ENCODE measurements around the gene PSMB7.
"Not testable (repeated sequence)": the region's sequence is repeated elsewhere in the genome, so short reads cannot be mapped to it uniquely, and the experiment has no call there.

PSMB7 gene

GRCh38 chr9:124442826-124443225, 27.6 kb upstream of the PSMB7 start:
- no peak for DNase-seq

DNA sequence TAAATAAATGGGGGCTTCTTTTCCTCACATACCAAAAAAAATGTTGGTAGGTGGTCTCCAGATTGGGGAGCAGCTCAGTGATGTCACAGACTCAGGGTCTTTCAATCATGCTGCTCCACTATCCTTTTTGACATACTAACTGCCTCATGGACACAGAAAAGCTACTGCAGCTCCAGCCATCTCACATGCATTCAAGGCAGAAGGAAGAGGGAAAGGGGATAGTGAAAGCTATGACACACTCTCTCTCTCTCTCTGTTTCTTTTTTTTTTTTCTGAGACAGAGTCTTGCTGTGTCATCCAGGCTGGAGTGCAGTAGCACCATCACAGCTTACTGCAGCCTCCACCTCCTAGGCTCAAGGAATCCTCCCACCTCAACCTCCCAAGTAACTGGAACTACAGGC, 27.1 kb upstream of the PSMB7 start:
- DNase-seq = no peak

- no peak for DNase-seq
These were observed 26.0 kb upstream of the PSMB7 start for GRCh38 chr9:124441291-124441690.

DNA sequence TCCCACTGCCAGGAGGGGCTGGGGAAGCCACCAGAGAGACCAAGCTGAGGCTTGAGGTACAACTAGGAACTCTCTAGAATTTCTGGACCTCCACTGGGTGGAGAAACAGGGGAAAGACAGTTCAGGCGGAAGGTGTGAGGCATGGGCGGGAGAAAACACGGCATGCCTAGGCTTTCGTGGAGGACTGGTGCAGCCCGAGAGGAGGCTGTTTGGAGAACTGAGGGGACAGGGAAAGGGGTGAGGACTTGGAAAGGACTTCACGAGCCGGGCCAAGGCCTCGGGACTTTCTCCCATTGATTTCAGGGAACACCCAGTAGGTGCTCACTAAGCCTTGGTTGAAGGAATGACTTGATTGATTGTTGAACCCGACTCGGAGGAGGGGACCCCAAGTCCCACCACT, 25.5 kb upstream of the PSMB7 start:
- no peak for DNase-seq

DNA sequence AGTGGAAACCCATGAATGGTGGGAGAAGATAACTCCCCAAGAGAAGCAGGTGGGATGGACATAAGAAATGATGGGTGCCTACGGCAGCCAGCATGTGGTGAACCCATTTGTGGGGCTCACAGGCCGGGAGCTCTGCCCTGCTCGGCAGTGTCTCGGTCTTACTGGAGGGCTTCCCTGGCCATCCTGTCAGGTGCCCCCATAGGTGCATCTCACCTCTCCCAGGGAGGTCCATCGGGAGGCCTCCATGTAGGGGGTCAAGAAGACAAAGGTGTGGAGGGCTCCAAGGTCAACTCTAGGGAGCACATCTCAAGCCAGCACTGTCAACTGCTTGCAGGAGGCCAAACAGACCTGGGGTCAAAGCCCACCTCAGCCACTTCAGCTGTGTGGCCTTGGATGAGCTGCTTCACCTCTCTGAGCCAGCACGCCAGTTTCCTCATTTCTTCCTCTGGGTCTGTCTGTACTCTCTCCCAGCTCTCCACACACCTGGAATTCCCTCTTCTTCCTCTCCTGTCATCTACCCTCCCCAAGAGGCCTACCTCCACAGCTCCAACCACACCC, 24.5 kb upstream of the PSMB7 start:
- no peak for DNase-seq

DNA sequence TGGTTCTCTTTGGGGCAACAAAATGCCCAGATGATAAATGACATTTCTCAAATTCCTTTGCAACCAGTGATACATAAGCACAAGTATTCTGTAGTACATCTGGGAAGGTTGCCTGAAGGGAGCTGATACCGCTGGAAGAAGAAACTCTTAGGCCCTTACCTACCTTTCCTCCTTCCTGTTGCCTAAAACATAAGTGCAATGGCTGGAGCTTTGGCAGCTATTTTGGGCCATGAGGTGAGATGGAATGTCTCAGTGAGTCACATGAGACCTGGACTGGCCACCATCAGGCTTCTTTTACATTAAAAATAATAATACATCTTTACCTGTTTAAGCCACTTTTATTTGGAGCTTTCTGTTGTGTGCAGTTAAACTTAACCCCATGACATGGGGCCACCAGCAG, 23.8 kb upstream of the PSMB7 start:
- DNase-seq = no peak

DNA sequence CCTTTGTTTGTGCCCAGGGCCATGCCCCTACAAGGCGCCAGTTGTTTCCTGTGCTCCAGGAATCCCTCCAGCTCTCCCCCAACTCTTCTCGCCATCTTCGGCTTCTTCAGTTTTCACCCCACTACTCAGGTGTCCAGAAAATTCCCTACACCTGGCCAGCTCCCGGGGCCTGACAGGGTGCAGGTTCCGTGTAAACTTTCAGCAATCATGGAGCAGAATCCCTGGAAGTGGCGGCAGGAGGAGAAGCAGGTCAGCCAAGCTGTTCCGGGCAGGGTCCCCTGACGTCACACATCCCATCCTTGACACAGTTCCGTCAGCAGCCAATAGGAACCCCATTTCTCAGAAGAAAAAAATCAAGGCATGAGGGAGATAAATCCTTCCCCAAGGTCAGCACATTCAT, 22.8 kb upstream of the PSMB7 start:
- no peak for DNase-seq

DNA sequence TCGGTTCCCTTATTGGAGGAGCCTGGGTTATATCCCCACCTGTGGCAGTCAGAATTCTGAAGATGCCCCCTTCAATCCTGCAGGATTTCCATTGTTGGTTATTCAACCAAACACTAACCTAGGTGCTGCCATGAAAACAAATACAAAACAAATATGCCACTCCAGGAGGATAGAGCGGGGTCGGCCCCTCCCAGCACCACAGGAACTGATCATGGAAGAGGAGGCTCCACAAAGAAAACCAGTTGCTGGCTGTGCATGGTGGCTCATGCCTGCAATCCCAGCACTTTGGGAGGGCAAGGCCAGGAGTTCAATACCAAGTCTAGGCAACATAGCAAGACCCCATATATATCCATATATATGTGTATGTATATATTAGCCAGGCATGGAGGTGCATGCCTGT, 21.8 kb upstream of the PSMB7 start:
- no peak for DNase-seq

DNA sequence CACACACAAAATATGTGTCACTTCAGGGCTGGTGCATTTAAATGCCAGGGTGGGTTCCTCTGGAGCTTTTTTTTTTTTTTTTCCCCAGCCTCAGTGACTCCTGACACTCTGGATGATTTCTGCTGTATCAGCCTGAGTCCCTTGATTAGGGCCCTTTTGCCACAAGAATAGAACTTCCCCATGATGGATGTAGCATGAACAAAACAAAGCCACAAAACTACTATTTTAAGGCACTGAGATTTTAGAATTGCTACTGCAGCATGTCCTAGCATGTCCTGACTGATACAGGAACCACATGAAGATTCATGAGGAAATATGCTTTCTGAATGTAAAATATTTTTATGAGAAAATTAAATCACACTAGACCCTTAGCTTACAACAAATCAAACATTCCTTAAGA, 21.1 kb upstream of the PSMB7 start:
- DNase-seq = no peak

GRCh38 chr9:124429530-124429867, 14.3 kb upstream of the PSMB7 start:
- DNase-seq = no peak

DNA sequence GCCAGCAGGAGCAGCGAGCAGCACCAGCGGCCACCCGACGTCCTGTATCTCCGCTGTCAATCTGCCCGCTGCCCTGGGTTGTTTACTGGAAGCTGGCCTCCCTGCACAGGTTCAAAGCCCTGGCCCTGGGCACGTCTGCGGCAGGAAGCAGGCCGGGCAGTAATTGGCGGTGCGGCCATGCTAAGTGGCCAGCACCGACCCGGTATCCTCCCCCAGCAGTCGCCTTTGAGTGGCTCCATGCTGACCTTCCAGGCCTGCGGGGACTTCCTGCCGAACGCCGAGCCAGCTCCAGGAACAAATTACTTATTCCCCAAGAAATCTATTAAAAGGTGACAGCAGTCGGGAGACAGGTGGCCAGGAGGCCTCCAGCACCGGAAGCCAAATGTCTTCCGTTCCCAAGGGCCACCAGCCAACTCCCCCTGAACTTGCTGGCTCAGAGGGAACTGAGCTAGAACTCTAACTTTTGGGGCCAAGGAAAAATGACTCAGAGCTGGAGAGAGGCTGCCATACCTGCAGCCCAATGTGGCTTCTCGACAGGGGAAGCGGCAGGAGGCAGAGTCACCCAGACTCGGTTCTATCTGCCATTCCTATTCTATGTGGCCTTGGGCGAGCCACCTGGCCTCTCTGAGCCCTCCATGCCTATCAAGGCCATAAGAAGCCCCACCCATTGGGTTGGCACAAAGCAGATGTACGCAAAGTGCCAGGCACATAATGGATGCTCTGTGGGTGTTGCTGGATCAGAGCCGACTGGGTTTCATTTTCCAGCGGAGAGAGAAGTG, 13.7 kb upstream of the PSMB7 start:
- DNase-seq = no peak

GRCh38 chr9:124427281-124427680, 12.0 kb upstream of the PSMB7 start:
- no peak for DNase-seq

- DNase-seq = no peak
These were observed 11.1 kb upstream of the PSMB7 start for GRCh38 chr9:124426361-124426760.

GRCh38 chr9:124425733-124426132, 10.5 kb upstream of the PSMB7 start:
- DNase-seq = not testable (repeated sequence)

GRCh38 chr9:124423591-124423990, 8.3 kb upstream of the PSMB7 start:
- DNase-seq = no peak

DNA sequence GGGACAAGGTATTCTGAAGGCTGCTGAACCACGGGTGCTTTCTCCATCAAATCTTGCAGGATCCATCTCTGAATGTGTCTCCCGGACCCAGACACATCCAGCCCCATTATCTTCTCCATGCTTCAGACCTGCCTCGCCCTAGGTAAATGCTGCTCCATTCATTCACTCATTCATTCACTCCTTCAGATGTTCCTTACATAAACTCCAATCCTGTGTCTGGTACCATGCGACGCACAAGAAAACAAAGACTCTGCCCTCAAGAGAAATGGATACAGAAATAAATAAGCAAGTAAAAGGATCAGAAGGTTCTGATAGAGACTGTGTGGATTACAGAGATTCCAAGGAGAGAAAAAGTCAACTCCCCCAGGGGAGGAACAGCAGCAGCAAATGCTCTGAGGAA, 7.9 kb upstream of the PSMB7 start:
- no peak for DNase-seq

DNA sequence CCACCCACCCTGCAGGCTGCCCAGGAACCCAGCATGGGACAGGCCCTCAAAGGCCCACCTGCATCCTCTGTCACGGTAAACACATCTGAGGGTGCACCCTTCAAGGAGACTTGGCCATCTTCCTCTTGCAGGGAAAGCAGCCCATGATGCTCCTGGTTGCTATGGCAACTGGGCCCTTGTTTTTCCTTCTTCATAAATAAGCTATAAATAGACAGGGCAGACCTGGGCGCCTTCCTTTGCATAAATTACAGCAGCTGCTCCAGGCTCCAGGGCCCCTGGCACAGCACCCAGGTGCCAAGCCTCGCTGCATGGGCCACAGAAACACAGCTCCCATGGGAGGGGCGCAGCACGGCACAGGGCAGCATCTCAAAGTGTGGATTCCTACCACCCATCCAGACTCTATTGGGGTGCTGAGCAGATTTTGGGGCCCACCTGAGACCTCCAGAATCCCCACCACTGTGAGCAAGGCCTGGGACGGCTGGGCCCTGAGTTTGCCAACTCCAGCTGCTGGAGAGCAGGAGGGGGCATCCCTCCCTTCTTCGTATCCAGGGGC, 5.8 kb upstream of the PSMB7 start:
- no peak for DNase-seq

DNA sequence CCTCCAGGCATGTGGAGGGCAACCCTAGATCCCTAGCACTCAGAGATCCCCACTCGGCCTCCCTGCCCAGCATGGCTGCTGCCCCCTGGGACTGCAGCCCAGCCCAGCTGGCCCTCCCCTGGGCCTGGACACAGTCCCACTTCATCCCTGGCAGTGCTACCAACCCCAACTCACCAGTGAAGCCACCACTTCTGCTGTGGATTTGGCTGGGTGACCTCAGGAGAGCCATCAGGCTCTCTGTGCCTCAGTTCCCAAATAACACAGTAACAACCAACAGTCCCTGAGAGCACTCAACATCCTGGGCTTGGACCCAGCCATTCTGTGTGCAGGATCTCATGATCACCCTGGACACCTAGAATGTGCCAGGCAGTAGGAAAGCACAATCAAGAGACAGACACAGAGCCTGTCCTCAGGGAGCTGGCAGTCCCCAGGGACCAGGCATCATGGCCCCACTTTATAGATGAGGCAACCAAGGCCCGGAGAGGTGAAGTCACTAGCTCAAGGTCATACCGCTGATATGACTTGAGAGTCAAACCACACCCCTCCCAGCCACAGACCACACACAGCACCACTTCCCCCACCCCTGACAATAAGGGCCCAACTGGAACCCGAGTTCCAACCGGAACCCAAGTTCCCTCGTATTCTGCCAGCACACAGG, 4.7 kb upstream of the PSMB7 start:
- DNase-seq = no peak

DNA sequence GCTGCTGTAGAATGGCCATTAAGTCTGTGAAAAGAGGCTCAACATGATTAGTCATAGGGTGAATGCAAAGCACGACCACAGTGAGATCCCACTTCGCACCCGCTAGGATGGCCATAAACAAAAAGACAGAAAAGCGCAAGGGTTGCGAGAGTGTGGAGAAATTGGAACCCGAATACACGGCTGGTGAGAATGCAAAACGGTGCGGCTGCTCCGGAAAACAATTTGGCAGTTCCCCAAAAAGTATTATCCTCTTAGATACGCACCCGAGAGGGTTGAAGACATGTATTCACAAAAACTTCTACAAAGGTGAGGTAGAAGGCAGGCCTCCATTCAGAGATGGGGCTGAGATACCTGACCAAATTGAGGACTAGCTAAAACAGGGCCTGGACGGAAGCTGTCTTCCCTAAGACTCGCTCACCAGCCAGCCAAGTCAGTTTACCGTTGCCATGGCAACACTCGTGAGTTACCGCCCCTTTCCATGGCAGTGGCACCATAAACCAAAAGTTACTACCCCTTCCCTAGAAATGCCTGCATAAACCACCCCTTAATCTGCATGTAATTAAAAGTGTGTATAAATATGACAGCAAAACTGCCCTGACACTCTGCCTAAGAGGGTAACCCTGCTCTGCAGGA, 726 bp upstream of the PSMB7 start:
- DNase-seq = no peak

GRCh38 chr9:124414612-124415011, 630 bp downstream of the PSMB7 start:
- no peak for DNase-seq

DNA sequence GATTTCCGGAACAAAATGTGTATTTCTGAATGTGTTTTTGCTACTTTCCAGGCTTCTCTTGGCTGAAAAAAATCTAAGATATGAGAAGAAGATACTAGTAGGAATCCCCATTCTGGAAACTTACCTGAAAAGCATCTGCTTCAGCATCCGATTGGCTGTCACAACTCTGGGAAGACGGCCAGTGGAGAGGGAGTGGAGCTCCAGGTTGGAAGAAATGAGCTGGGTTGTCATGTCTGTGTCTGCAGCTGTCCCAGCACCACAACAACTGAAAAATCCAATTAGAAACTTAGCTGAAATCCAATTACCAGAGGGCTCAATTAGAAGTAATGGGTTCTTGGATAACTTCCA, 3.0 kb downstream of the PSMB7 start:
- no peak for DNase-seq

DNA sequence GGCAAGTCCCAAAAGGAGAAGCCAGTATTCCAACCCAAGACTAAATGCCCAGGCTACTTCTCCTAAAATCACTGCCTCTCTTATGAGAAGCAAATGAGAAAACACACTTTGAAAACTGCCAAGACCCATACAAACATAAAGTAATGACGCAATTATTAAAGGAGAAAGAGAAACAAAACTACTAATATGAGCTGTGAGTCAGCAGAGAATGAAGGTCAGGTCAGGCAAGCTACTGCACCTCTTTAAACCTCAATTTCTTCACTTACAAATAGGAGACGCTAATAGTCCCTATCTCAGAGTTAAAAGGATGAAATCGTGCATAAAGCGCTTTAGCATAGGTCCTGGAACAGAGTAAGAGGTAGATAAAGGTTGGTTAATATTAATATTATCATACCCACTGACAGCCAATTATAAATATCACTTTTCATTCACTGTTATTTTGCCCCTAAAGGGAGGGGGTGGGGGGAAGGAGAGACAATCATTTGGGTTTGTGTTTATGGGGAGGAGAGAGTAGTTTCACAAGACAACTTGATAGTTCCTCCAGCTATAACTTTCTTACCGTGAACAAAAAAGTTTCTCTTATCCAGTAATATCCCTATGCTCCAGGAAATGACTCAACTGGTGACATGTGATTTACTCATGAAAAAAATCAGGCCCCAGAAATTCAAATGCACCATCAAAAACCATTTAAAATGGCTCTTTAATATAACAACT, 3.6 kb downstream of the PSMB7 start:
- no peak for DNase-seq

- DNase-seq = no peak
These were observed 4.8 kb downstream of the PSMB7 start for GRCh38 chr9:124410321-124410913.
